ENCODE data around the gene MTHFS. TPM values are rescaled to one million over a fixed set of nuclear protein-coding genes. Genes with fewer than 3 reads are reported as not detected.

Gene MTHFS
- 68.8 to 103 TPM (median 72.6 TPM) in 5 replicates for total RNA-seq (2022; extraction: Qiagen RNA extraction)

DNA sequence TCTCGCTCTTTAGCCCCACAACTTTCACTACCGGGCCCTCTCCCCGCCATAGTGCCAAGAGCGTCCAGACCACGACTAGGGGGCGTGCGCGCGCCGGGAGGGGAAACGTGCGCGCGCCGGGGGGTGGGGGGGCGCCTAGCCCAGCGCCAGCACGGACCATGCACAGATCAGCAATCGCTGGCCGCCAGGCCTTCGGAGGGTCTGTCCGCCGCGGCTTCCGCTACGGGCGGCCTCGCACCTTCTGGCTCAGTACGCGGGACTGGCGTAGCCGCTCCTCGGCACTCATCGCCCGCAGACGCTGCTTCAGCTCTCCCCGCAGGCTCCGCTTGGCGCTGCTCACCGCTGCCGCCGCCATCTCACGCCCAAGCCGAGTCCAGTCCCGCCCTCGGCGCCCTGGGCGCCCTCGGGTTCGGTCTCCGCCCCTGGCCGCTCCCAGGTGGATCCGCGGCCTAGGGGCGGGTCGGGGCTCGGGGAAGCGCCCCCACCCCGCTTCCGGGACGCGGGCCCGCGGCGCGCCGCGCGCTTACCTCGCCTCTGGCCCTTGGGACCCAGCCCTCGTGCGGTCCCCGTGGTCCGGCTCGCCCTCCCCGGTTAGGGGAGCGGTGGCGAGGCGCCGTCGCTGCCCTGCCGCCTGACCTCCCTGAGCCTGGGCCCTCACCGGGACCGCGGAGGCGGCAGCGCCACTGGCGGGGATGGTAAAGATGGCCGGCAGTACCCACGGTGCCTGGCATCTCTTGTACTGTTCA, at the start of gene MTHFS:
Gene MTHFS, minus strand, starts transcription at position 381 of the 746 bp plus-strand sequence. Its CDS starts 26 bp downstream, at position 355.

Other genes with a start within 250 kb of the MTHFS start
- 8.5 to 17.9 TPM (median 9.4 TPM) in 5 replicates for gene BCL2A1, start 74.2 kb upstream of the MTHFS start, total RNA-seq (2022; extraction: Qiagen RNA extraction)
- gene ZFAND6, start 162.7 kb upstream of the MTHFS start, total RNA-seq (2022; extraction: Qiagen RNA extraction) = 95.7 to 111 TPM (median 97.3 TPM) in 5 replicates

Measured in A549 treated with dexamethasone at 1 μM for 4 hours (cell line).